Measurements from ENCODE around the gene SPINT1. TPM values are rescaled to one million over a fixed set of nuclear protein-coding genes. Genes with fewer than 3 reads are reported as not detected.

The SPINT1 gene
- total RNA-seq (4.0 and 9.5 TPM in 2 replicates), polyA plus RNA-seq (5.3 TPM in 2 replicates)

DNA sequence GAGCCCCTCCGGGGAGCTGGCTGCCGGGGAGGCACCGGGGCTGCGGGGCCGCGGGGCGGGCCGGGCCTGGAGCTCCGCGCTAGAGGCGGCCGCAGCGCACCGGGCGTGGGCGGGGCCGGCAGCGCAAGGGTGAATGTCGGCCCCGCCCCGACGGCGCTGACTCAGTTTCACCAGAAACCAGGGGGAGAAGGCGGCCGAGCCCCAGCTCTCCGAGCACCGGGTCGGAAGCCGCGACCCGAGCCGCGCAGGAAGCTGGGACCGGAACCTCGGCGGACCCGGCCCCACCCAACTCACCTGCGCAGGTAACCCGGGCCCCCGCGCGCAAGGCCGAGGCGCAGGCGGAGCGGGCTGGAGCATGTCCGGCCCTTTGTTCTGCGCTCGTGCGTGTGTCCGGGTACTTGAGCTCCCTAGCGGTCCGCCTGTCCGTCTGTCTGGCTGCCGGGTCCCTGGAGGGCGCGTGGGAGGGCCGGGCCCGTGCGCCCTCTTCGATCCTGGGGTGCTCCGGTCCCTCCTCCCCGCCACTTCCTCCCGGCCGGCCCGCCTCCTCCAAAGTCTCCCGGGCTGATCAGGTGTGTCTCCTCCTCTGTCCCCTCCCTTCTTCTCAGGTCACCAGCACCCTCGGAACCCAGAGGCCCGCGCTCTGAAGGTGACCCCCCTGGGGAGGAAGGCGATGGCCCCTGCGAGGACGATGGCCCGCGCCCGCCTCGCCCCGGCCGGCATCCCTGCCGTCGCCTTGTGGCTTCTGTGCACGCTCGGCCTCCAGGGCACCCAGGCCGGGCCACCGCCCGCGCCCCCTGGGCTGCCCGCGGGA, at the start of gene SPINT1:
SPINT1 (plus strand) TSS at position 164 of the 811 bp plus-strand sequence; CDS start at position 671, 507 bp downstream.
- Histone ChIP-seq H3K4me1 (ENCODE audit: low read depth) (peaks cover 6% of the 10 kb centered on the region), H3K27ac (no peak within 1 kb of the TSS), H3K9me3 (ENCODE audit: low read depth) (no peaks in the 10 kb centered on the region), H3K27me3 (peaks cover 31% of the 10 kb centered on the region), H3K36me3 (no peaks in the 10 kb centered on the region), H3K4me3 (peak within 1 kb of the TSS; percentile 39)
- DNase-seq (ENCODE audit: low read depth in 1 of 2, low spot score in 1 of 2), result peak in 1 of 2 donors; percentile 35
- TF ChIP-seq CTCF (IDR thresholded peaks at IDR 0.05; ENCODE audit: low read depth, low read length), result no peak

GRCh38 chr15:40796041-40796440, 47.8 kb upstream of the SPINT1 start:
- TF ChIP-seq CTCF (IDR thresholded peaks at IDR 0.05; ENCODE audit: low read depth, low read length), result no peak
- no peaks in the 10 kb centered on the region for H3K27me3 ChIP-seq
- H3K4me3 ChIP-seq, result no peak overlapping the region
- no peak overlapping the region for H3K27ac ChIP-seq
- H3K4me1 ChIP-seq (ENCODE audit: low read depth), result no peaks in the 10 kb centered on the region
- no peak for DNase-seq (ENCODE audit: low read depth in 1 of 2, low spot score in 1 of 2)
- no peaks in the 10 kb centered on the region for H3K9me3 ChIP-seq (ENCODE audit: low read depth)
- H3K36me3 ChIP-seq, result no peaks in the 10 kb centered on the region

DNA sequence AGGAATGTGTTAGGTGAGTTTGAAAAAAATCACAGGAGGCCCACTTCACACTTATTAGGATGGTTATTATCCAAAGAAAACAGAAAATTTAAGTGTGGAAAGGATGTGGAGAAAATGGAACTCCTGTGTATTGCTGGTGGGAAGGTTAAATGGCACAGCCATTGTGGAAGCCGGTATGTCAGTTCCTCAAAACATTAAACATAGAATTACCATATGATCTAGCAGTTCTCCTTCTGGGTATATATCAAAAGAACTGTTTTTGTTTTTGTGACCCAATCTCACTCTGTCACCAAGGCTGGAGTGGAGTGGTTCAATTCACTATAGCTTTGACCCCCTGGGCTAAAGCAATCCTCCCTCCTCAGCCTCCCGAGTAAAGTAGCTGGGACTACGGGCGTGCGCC, 47.3 kb upstream of the SPINT1 start:
- no peaks in the 10 kb centered on the region for H3K4me1 ChIP-seq (ENCODE audit: low read depth)
- H3K9me3 ChIP-seq (ENCODE audit: low read depth), result no peaks in the 10 kb centered on the region
- DNase-seq (ENCODE audit: low read depth in 1 of 2, low spot score in 1 of 2), result no peak
- no peak for TF ChIP-seq CTCF (IDR thresholded peaks at IDR 0.05; ENCODE audit: low read depth, low read length)
- H3K27me3 ChIP-seq, result no peaks in the 10 kb centered on the region
- H3K36me3 ChIP-seq, result no peaks in the 10 kb centered on the region
- H3K27ac ChIP-seq, result no peak overlapping the region
- H3K4me3 ChIP-seq, result no peak overlapping the region

DNA sequence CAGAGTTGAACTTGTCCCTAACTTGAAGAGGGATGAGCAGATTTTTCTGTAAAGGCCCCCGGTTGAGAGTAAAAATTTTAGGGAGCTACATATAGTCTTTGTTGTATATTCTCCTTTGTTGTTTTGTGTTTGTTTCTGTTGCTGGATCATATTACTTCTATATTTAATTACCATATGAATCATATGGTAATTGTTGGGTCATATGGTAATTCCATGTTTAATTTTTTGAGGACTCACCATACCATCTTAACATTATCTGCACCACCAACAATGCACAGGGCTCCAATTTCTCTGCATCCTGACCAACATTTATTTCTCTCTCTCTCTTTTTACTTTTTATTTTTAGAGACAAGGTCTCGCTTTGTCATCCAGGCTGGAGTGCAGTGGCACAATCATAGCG, 44.3 kb upstream of the SPINT1 start:
- H3K36me3 ChIP-seq, result no peaks in the 10 kb centered on the region
- no peaks in the 10 kb centered on the region for H3K27me3 ChIP-seq
- TF ChIP-seq CTCF (IDR thresholded peaks at IDR 0.05; ENCODE audit: low read depth, low read length), result no peak
- no peak overlapping the region for H3K4me3 ChIP-seq
- H3K9me3 ChIP-seq (ENCODE audit: low read depth), result no peaks in the 10 kb centered on the region
- DNase-seq (ENCODE audit: low read depth in 1 of 2, low spot score in 1 of 2), result no peak
- no peak overlapping the region for H3K27ac ChIP-seq
- H3K4me1 ChIP-seq (ENCODE audit: low read depth), result no peaks in the 10 kb centered on the region

GRCh38 chr15:40803076-40803475, 40.8 kb upstream of the SPINT1 start:
- Histone ChIP-seq H3K27ac (no peak overlapping the region), H3K4me1 (ENCODE audit: low read depth) (peaks cover 5% of the 10 kb centered on the region), H3K36me3 (no peaks in the 10 kb centered on the region), H3K9me3 (ENCODE audit: low read depth) (no peaks in the 10 kb centered on the region), H3K27me3 (no peaks in the 10 kb centered on the region), H3K4me3 (no peak overlapping the region)
- TF ChIP-seq CTCF (IDR thresholded peaks at IDR 0.05; ENCODE audit: low read depth, low read length), result no peak
- DNase-seq (ENCODE audit: low read depth in 1 of 2, low spot score in 1 of 2), result no peak

Measured in cardiac muscle cell (in vitro differentiated cells and primary cell).